CD4-positive, alpha-beta T cell treated with Interferon gamma for 1 hour (primary cell): Measurements from ENCODE around the gene F3.

ENCODE experiments used
- DNase-seq: peaks from one replicate; pipeline ENCODE4 v3.0.0-alpha.2; 2020

F3 gene

DNA sequence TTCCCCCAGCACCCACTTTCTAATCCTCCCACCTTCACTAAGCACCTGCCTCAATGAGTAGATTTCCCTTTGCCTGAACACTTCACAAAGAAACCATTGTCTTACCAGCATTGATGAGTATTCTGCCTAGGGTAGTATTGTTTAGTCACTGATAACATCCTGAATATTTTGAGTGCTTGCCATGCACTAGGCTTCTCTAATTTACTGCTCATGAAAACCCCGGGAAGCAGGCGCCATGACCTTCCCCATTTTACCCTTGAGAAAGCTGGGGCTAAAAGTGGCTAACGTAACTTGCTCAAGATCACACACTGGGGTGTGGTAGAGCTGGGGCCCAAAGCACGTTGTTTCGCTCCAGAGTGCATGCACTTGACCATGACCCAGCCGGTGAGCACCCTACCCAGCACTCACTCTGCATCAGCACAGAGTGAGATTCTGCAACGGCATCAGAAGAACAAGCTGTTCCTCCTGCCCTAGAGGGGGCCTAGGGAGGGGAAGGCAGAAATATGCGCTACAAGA lies 10.6 kb upstream of the F3 start:
- no peak for DNase-seq

GRCh38 chr1:94551449-94551848 lies 9.9 kb upstream of the F3 start:
- no peak for DNase-seq

DNA sequence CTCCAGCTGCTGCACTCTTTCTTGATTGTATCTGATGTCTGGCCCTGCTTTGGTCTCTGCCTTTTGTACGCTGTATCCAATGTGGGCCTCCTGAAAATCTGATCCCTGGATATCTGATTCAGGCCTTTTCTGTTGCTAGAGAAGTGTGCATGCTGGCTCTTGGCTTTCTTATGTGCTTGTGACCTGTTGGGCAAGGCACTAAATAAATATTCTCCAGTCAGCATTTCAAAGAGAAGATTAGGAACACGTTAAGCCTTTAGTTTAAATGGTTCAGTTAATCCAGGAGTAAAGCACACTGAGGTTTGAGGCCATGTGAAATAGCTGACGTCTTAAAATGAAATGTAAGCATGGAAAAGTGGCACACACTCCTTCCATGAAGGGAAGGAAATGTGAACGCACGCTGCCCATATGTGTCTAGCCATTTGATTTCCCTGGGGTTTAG lies 9.3 kb upstream of the F3 start:
- no peak for DNase-seq

- DNase-seq = no peak
These were observed 8.8 kb upstream of the F3 start for GRCh38 chr1:94550396-94550795.

DNA sequence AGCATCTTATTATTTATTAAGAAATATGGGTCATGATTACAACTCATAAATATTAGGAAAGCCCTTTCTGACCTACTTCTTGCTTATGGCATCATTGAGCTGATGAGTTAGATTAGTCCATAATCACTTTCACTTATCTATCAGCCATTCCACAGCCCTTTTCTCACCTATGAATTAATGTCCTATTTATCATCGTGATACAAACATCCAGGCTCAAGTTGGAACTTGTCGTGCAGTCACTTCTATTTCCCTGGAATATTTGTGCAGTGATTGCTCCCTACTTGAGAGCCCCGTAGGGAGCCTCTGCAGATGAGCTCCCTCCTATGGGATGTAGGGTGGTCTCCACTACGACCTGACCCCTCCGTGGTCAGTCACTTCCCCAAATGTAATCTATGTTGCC lies 8.1 kb upstream of the F3 start:
- no peak for DNase-seq

GRCh38 chr1:94544706-94545490 lies 3.3 kb upstream of the F3 start:
- DNase-seq = no peak

GRCh38 chr1:94543893-94544635 lies 2.5 kb upstream of the F3 start:
- no peak for DNase-seq

- no peak for DNase-seq
These were observed 1.4 kb upstream of the F3 start for GRCh38 chr1:94543001-94543400.

- DNase-seq = no peak
These were observed 720 bp upstream of the F3 start for GRCh38 chr1:94542088-94542870.

DNA sequence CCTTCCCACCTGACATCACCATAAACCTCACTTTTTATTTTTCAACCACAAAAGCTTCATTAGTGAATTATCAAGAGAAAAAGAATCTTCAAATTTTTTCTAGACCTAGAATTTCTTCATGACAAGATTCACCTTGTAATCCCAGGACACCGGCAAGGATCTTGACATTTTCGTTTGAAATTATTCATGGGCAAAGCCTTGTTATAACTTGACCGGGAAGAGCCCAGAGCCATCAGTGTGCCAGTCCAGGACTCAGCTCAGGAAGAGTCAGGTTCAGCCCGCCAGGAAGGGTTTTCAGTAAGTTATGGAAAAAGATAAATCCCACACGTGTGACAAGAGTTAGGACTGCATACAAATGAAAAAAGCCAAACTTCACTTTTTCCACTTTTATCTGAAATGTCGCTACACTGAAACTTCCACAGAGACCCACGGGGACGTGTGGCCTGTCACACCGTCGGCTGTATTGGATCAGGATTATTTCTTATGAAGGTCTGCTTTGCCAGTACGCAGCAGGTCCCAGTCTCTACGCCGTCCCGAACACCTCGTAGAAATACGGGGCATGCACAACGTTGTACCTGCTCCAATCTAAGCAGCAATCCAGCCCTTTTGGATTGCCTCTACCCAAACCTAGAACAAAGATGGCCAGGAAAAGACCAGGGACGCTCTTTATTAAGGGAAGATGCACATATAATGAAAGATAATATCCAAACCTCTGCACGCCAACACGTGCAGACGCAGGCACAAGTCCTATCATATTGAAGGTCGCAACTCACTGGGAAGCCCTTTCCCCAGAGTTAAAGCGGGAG lies 916 bp downstream of the F3 start:
- no peak for DNase-seq

DNA sequence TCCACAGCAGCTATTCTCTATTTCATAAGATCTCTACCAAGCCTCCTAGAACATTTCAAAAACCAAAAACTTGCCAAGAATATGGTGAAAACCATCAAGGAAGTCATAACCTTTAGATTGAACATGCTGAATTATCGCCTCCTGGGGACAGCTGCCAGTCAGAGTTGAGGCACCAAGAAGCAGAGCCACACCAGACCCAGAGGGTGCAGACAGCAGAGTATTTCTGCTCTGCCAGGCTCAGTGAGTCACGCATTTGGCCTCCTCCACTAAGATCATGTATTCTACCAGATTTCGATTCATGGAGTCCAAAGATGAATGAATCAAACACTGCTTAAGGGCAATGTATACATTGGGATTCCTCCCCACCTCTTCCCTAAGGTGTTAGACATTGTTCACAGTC lies 2.1 kb downstream of the F3 start:
- no peak for DNase-seq

DNA sequence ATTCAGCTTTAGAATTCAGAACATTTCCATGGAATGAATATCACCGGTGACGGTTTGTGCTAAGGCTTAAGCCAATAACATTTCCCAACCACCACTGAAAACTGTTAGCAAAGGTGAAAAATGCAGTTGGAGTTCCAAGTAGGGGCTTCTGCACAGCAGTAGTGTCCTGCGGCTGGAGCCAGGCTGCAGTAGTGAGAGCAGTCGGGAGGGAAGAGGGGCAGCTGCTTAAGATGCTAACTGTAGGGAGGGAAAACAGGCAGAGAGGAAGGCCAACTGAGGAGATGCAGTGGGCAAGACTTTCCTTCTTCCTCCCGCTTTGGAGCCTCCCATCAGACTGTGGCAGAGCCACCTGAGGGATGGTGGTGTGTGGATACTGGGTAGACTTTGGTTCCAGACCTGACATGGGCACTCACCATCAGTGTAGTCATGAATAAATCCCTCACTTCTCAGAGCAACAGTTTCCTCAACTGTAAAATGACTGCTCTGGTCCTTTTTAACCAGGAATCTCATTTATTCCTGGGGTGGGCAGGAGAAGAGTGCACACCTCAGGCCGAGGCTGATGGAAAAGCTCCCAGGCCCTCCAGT lies 3.2 kb downstream of the F3 start:
- DNase-seq = no peak

GRCh38 chr1:94537254-94537653 lies 4.3 kb downstream of the F3 start:
- DNase-seq = no peak

- DNase-seq = no peak
These were observed 5.7 kb downstream of the F3 start for GRCh38 chr1:94535879-94536278.

GRCh38 chr1:94535095-94535494 lies 6.5 kb downstream of the F3 start:
- DNase-seq = no peak

- no peak for DNase-seq
These were observed 9.5 kb downstream of the F3 start for GRCh38 chr1:94532077-94532476.

- no peak for DNase-seq
These were observed 9.9 kb downstream of the F3 start for GRCh38 chr1:94531664-94532063.

DNA sequence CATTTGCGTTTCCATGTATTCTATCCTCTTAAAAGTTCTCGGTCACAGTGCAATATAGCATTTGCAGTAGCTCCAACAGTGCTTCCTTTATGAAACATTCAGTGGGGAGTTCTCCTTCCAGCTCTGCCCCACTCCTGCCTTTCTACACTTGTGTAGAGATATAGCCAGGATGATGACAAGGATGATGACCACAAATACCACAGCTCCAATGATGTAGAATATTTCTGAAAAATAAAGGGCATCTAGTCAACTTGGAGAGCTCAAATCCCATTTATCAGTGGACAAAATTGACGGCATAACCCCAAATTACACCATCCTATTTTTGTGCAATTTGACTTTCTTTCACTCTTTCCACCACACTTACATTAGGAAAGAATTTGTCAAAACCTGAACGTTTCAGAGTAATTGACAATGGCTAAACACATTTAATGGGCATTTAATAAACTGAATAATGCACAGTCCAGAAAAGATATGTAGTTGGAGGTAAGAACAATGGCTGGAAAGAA lies 11.1 kb downstream of the F3 start:
- DNase-seq = no peak

DNA sequence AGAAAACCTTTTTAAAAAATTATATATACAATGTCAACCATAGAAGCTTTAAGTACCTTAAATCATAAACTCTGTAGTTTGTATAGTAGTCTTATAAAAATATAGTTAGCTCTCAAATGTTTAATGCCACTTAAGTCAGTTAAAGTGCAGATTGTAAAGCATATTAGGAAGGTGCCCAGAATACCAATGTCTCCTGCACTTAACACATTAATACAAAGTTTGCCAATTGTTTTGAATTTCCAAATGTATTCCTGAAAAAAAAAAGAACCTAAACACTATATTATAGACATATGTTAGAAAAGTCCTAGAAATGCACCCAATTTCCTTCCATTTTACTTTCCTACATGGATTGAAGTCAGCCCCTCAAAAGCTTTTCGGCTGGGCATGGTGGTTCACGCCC lies 12.1 kb downstream of the F3 start:
- DNase-seq = no peak

- DNase-seq = no peak
These were observed 12.7 kb downstream of the F3 start for GRCh38 chr1:94528826-94529225.

GRCh38 chr1:94528299-94528698 lies 13.3 kb downstream of the F3 start:
- no peak for DNase-seq

DNA sequence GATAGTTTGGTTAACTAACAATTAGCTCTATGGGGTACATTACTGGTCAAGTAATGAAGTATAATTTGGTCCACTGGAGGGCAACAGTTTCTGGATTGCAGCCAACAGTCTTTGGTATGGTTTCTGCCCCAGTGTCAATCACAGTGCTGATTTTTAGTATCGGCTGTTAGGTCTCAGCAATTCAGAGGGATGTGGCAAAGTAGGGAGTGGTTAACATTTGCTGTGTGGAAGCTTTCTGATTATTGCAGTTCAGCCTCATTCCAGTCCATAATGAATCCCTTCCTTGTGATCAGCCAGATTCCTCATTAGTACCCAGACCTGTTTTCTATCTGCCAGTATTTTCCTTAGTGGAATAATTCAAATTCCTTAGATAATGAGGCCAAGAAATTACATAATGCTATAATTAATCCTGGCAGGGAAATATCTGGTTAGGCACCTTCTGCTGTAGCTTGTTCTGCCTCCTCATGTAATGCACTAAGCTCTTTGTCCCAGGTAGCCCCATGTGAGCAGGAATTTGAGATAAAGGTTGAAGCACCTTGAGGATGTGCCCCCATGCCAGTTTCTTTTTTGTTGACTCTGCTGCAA lies 14.0 kb downstream of the F3 start:
- DNase-seq = no peak
